GM12878 (cell line): ENCODE results near the gene KBTBD7.

Experiments
- ASH2L ChIP-seq: fragments of 300-600, 200-600 bp; sonication (generic); IDR thresholded peaks from 2 replicates; pipeline ENCODE4 v1.6.1; 2017; ENCODE audit warnings: low read depth, mild to moderate bottlenecking, borderline replicate concordance
- ATF3 ChIP-seq: IDR thresholded peaks from 2 replicates; pipeline ENCODE4 v1.6.1; 2011; ENCODE audit warnings: low read depth, mild to moderate bottlenecking, low read length, moderate library complexity, borderline replicate concordance; ENCODE audit errors: extremely low read depth
- CTCF ChIP-seq, 3 experiments: IDR thresholded peaks in 2 of 3; conservative IDR thresholded peaks in 1 of 3; 2 replicates each; pipeline ENCODE4 v1.5.1; 2011; ENCODE audit warnings: low read depth in 3 of 3, low read length in 3 of 3, mild to moderate bottlenecking in 3 of 3, control low read depth in 2 of 3, moderate library complexity in 2 of 3, inconsistent platforms in 1 of 3, mixed read lengths in 1 of 3; ENCODE audit not compliant: control insufficient read depth in 2 of 3, insufficient read depth in 1 of 3; ENCODE audit errors: extremely low read depth in 1 of 3
- SIN3A ChIP-seq: IDR thresholded peaks from 2 replicates; pipeline ENCODE4 v1.6.1; 2012; ENCODE audit warnings: low read depth, low read length, improper control_type of control experiment

GRCh38 chr13:41177616-41178015 is 16.8 kb downstream of the KBTBD7 start:
- TF ChIP-seq SIN3A (no peak), CTCF (IDR thresholded peaks at IDR 0.05 in 2 of 3, conservative IDR thresholded peaks at IDR 0.05 in 1 of 3; ENCODE audit: control insufficient read depth in 2 of 3, extremely low read depth in 1 of 3, insufficient read depth in 1 of 3, low read depth in 3 of 3, low read length in 3 of 3) (no peak), ASH2L (no peak), ATF3 (no peak)
